GM12865 (cell line): ENCODE results near the gene ARSB.

Source experiments
- DNase-seq: peaks from one replicate; pipeline ENCODE4 v3.0.0; 2010; ENCODE audit warnings: low read depth
- H3K4me3 ChIP-seq: 2 replicates; pipeline ENCODE4 v1.5.1; 2011; ENCODE audit warnings: mild to moderate bottlenecking, low read depth, low read length, control low read depth
- TF ChIP-seq, protein P1 (sequence below): IDR thresholded peaks from 2 replicates; pipeline ENCODE4 v1.5.1; 2011; ENCODE audit warnings: low read length, control low read depth, low read depth, inconsistent platforms; ENCODE audit not compliant: insufficient read depth; ENCODE audit errors: missing control alignments

The ARSB gene

DNA sequence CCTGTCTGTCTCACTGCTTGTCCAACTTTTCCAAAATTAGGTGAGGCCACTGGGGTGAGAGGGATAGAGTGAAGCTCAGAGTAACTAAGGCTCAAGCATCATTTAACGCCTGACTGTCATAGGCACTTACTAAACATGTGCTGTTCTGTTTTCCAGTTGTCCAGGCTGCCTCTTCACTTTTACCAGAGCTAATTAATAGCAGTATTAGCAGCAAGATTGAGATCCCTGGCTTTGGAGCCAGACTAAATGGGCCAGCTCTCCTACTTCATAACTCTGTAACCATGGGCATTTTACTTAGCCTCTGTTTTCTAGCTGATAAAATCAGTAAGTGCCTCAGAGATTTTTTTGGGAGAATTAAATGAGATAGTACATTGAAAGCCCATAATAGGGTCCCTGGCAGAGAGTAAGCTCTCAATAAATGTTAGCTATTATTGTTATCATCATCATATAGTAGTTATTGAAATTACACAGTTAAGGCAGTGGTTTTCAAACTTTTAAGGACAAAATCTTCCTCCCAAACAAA is 190.4 kb downstream of the ARSB start:
- no peak overlapping the region for H3K4me3 ChIP-seq
- TF ChIP-seq, protein P1, sequence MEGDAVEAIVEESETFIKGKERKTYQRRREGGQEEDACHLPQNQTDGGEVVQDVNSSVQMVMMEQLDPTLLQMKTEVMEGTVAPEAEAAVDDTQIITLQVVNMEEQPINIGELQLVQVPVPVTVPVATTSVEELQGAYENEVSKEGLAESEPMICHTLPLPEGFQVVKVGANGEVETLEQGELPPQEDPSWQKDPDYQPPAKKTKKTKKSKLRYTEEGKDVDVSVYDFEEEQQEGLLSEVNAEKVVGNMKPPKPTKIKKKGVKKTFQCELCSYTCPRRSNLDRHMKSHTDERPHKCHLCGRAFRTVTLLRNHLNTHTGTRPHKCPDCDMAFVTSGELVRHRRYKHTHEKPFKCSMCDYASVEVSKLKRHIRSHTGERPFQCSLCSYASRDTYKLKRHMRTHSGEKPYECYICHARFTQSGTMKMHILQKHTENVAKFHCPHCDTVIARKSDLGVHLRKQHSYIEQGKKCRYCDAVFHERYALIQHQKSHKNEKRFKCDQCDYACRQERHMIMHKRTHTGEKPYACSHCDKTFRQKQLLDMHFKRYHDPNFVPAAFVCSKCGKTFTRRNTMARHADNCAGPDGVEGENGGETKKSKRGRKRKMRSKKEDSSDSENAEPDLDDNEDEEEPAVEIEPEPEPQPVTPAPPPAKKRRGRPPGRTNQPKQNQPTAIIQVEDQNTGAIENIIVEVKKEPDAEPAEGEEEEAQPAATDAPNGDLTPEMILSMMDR, result no peak
- DNase-seq, result no peak

DNA sequence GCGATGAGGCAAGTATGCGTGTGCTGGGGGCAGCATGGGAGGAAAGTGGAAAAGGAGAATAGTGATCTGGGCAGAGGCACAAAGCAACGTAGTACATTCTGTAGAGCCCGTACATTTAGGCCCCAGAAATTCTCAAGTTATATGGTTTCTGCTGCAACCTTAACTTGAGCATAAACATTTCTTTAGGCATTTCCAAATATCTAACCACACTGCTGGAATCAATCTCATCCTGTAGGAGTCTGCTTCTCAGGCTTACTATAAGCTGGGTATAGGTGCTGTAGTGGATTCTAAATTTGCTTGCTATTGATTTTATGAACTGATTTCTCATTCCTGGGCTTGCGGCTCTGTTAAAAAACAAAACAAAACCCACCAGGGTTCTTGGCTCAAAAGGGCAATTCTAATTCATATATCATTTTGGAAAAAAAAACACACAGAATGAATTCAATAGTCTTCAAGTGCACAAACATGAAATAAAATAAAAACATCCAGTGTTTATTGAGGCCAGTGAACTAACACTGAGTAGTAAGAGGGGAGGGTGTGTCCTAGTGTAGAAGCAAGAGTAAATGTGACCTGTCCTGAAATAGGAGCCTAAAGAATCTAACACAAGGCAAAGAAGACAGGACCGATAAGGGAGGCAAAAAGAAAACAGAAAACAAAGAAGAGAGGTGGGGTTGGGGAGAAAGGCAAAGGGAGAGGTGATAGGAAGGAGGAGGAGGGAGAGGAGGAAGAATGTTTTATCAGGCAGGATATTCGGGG is 191.0 kb downstream of the ARSB start:
- no peak for DNase-seq
- TF ChIP-seq, protein P1, result no peak
- H3K4me3 ChIP-seq, result no peak overlapping the region

DNA sequence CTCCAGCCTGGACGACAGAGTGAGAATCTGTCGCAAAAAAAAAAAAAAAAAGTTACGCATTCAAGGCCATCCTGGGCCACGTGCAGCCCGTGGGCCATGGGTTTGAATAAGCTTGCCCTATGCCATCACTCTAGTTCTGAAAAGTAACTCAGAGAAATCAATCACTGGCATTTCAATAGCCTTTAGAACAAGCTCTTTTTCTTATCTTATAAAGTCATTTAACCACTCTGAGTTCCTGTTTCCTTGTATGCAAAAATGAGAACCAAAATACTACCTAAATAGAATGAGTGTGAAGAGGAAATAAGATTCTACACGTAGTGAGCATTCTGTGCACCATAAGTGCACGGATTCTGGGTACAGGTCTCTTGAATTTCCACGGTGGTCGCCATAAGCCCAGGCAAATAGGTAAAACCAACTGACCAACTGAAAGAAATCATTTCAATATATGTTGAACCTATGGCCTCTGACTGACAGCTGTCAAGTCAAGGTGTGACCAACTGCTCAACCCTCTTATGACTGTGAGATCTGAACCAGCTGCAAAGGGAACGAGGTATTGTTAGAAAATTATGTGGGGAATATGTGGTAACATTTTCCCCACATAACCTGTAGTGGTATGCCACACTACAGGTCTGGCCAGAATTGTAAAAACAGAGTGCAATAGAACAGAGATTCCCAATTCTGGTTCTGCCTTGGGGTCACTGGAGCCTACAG is 192.6 kb downstream of the ARSB start:
- no peak overlapping the region for H3K4me3 ChIP-seq
- peak; percentile 17 for DNase-seq
- TF ChIP-seq, protein P1, result no peak

DNA sequence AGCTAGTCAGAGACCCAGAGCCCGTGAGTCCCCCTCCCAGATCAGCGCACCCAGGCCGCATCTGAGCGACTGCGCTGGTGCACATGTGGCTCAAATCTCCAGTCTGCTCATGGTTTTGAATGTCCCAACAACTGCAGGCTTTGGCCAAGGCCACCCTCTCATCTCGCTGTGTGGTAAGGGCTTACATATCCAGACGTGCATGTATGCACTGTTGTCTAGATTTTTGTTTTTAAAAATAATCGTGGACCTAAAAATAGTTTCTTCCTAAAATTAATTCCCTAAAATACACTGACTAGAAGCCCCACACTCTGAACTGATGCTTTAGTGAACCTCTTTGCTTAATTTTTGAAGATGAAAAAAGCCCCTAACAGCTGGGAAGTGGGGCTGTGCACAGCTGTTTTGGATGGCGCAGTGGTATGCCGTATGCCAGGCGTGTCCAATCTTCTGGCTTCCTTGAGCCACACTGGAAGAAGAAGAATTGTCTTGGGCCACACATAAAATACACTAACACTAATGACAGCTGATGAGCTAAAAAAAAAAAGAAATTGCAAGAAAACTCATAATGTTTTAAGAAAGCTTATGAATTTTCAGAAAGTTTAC is 193.5 kb downstream of the ARSB start:
- TF ChIP-seq, protein P1, result no peak
- no peak overlapping the region for H3K4me3 ChIP-seq
- DNase-seq, result no peak

- DNase-seq, result no peak
- H3K4me3 ChIP-seq, result no peak overlapping the region
- TF ChIP-seq, protein P1, result no peak
These were observed 197.3 kb downstream of the ARSB start for GRCh38 chr5:78787783-78788182.

DNA sequence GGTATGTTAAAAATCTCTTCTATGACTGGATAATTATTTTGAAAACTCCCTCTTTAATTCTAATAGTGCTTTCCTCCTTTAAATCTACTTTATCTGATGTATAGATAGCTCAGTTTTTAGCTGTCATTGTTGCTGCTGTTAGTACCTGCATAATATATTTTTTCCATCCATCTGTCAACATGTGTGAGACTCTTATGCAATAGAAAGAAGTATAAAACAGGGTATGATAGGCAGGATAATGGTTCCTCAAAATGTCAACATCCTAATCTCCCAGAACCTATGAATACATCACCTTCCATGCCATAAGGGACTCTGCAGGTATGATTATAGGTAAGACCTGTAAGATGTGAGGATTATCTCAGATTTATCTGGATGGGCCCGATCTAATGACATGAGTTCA is 199.7 kb downstream of the ARSB start:
- TF ChIP-seq, protein P1, result no peak
- no peak for DNase-seq
- no peak overlapping the region for H3K4me3 ChIP-seq
